OCI-LY1 (cell line): ENCODE results near the gene KIF21A.

Source experiments
- H2AFZ ChIP-seq: fragments of 200-600 bp; sonication (generic), shearing (Covaris generic); 2 replicates; pipeline ENCODE4 v1.6.0; 2014; ENCODE audit warnings: antibody characterized with exemption, mild to moderate bottlenecking, low read length
- H3F3A ChIP-seq: fragments of 200-600 bp; sonication (generic), shearing (Covaris generic); 2 replicates; pipeline ENCODE4 v1.6.0; 2014; ENCODE audit warnings: mild to moderate bottlenecking, antibody characterized with exemption, low read length, moderate library complexity; ENCODE audit not compliant: insufficient read depth
- H3K27ac ChIP-seq: fragments of 200-600 bp; sonication (generic); 2 replicates; pipeline ENCODE4 v1.5.1; 2014; ENCODE audit warnings: low read length, mixed run types, mild to moderate bottlenecking, low read depth; ENCODE audit not compliant: poor library complexity, severe bottlenecking
- H3K27me3 ChIP-seq: fragments of 200-600 bp; sonication (generic); 2 replicates; pipeline ENCODE4 v1.6.0; 2014; ENCODE audit warnings: antibody characterized with exemption, mild to moderate bottlenecking, low read length, moderate library complexity; ENCODE audit not compliant: insufficient read depth
- H3K36me3 ChIP-seq: fragments of 200-600 bp; sonication (generic); 2 replicates; pipeline ENCODE4 v1.6.1; 2014; ENCODE audit warnings: mild to moderate bottlenecking, antibody characterized with exemption, low read length, moderate library complexity, mixed read lengths; ENCODE audit not compliant: insufficient read depth
- H3K4me1 ChIP-seq: fragments of 200-600 bp; sonication (generic); 2 replicates; pipeline ENCODE4 v1.5.1; 2014; ENCODE audit warnings: mild to moderate bottlenecking, low read length, moderate library complexity; ENCODE audit not compliant: insufficient read depth, severe bottlenecking
- H3K4me2 ChIP-seq: fragments of 200-600 bp; sonication (generic), shearing (Covaris generic); 2 replicates; pipeline ENCODE4 v1.6.1; 2014; ENCODE audit warnings: low read length
- H3K4me3 ChIP-seq: fragments of 200-600 bp; sonication (generic); 2 replicates; pipeline ENCODE4 v1.5.1; 2014; ENCODE audit warnings: low read length, low read depth, mild to moderate bottlenecking, mixed read lengths; ENCODE audit not compliant: poor library complexity, severe bottlenecking
- H3K79me2 ChIP-seq: fragments of 200-600 bp; shearing (Covaris generic); 2 replicates; pipeline ENCODE4 v1.6.1; 2016; ENCODE audit warnings: mixed run types, low read length, mixed read lengths; ENCODE audit not compliant: insufficient read depth
- H3K9ac ChIP-seq: fragments of 200-600 bp; sonication (generic), shearing (Covaris generic); 2 replicates; pipeline ENCODE4 v1.6.1; 2014; ENCODE audit warnings: mild to moderate bottlenecking, low read length, mixed read lengths
- H3K9me2 ChIP-seq: fragments of 200-600 bp; sonication (generic), shearing (Covaris generic); 2 replicates; pipeline ENCODE4 v1.6.1; 2014; ENCODE audit warnings: low read depth, mild to moderate bottlenecking, low read length, mixed read lengths
- H3K9me3 ChIP-seq: fragments of 200-600 bp; shearing (Covaris generic); 2 replicates; pipeline ENCODE4 v1.6.1; 2014; ENCODE audit warnings: low read length, mixed read lengths
- H4K20me1 ChIP-seq: fragments of 200-600 bp; sonication (generic), shearing (Covaris generic); 2 replicates; pipeline ENCODE4 v1.6.0; 2016; ENCODE audit warnings: mild to moderate bottlenecking, low read length; ENCODE audit not compliant: insufficient read depth
- EZH2 ChIP-seq: fragments of 200-600 bp; sonication (generic), shearing (Covaris generic); IDR thresholded peaks from 2 replicates; pipeline ENCODE4 v1.8.0; 2017; ENCODE audit warnings: borderline replicate concordance, mixed run types, mild to moderate bottlenecking, antibody characterized with exemption, low read length, moderate library complexity, mixed read lengths
- TF ChIP-seq, protein P1 (sequence below): fragments of 200-600 bp; sonication (generic), shearing (Covaris generic); IDR thresholded peaks from 2 replicates; pipeline ENCODE4 v1.5.1; 2017; ENCODE audit warnings: mild to moderate bottlenecking, antibody characterized with exemption, low read length, moderate library complexity, mixed read lengths

Gene KIF21A

DNA sequence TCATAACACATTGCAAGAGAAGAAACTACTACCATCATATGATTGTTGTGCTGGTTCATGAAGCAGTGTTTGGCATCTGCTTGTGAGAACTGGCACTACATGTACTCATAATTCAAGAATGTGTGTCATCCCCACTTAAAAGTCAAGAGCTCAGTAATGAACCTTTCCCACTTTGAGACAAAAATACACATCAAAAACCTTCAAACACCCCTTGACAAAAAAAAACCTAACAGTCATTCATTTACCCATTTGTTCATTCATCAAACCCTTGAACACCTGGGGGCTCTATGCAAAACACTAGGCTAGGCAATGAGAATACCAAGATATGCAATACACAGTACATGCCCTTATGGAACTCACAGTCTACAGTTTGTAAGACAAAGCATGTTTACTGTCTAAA lies 40.0 kb downstream of the KIF21A start:
- H3K4me2 ChIP-seq = no peak overlapping the region
- H3K9ac ChIP-seq = no peak overlapping the region
- no peaks in the 10 kb centered on the region for H4K20me1 ChIP-seq

DNA sequence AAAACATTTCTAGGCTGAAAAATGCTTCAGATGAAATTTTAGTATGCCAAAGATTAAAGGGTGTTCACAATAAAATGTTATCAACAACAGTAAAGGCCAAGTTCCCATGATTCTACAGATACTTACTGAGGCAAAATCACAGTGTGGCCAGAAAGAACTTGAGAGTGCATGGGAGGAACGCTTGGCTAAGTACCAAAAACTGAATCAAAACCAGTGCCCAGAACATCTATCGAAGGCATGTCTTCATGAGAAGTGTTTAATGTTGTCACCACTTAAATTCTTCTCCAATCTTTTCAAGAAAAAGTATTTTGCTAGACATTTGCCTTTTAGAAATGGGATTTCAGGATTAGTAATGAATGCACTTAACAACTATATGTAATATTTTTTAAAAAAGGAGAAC lies 41.5 kb downstream of the KIF21A start:
- H3K9me3 ChIP-seq = no peaks in the 10 kb centered on the region
- H3K4me1 ChIP-seq = peaks cover 39% of the 10 kb centered on the region
- TF ChIP-seq, protein P1, sequence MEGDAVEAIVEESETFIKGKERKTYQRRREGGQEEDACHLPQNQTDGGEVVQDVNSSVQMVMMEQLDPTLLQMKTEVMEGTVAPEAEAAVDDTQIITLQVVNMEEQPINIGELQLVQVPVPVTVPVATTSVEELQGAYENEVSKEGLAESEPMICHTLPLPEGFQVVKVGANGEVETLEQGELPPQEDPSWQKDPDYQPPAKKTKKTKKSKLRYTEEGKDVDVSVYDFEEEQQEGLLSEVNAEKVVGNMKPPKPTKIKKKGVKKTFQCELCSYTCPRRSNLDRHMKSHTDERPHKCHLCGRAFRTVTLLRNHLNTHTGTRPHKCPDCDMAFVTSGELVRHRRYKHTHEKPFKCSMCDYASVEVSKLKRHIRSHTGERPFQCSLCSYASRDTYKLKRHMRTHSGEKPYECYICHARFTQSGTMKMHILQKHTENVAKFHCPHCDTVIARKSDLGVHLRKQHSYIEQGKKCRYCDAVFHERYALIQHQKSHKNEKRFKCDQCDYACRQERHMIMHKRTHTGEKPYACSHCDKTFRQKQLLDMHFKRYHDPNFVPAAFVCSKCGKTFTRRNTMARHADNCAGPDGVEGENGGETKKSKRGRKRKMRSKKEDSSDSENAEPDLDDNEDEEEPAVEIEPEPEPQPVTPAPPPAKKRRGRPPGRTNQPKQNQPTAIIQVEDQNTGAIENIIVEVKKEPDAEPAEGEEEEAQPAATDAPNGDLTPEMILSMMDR = no peak
- no peak for TF ChIP-seq EZH2
- no peak overlapping the region for H2AFZ ChIP-seq
- H3F3A ChIP-seq = no peaks in the 10 kb centered on the region
- H3K9ac ChIP-seq = no peak overlapping the region
- H3K36me3 ChIP-seq = no peaks in the 10 kb centered on the region
- no peak overlapping the region for H3K4me3 ChIP-seq
- H4K20me1 ChIP-seq = no peaks in the 10 kb centered on the region
- H3K4me2 ChIP-seq = no peak overlapping the region
- H3K79me2 ChIP-seq = peaks cover 6% of the 10 kb centered on the region; the same call in 1 of the 2 replicates
- H3K27ac ChIP-seq = no peak overlapping the region
- no peaks in the 10 kb centered on the region for H3K27me3 ChIP-seq
- H3K9me2 ChIP-seq = no peaks in the 10 kb centered on the region

More for the DNA sequence above, 40.0 kb downstream of the KIF21A start:
- Histone ChIP-seq H3K27ac (peak overlapping the region; percentile 53), H3K4me1 (peaks cover 48% of the 10 kb centered on the region), H3F3A (no peaks in the 10 kb centered on the region), H3K9me2 (no peaks in the 10 kb centered on the region), H2AFZ (no peak overlapping the region), H3K27me3 (no peaks in the 10 kb centered on the region), H3K9me3 (no peaks in the 10 kb centered on the region), H3K36me3 (no peaks in the 10 kb centered on the region), H3K4me3 (no peak overlapping the region), H3K79me2 (peaks cover 4% of the 10 kb centered on the region; the same call in 1 of the 2 replicates)
- TF ChIP-seq, protein P1 = no peak
- TF ChIP-seq EZH2 = no peak

GRCh38 chr12:39395866-39396265 lies 47.1 kb downstream of the KIF21A start:
- Histone ChIP-seq H3K79me2 (0 out of 2 replicates have a peak, but pooled peaks cover 4% of the 10 kb centered on the region), H4K20me1 (no peaks in the 10 kb centered on the region), H3K4me3 (no peak overlapping the region), H3K4me2 (no peak overlapping the region), H3K27me3 (no peaks in the 10 kb centered on the region), H3K9me2 (no peaks in the 10 kb centered on the region), H3K9ac (no peak overlapping the region), H3K9me3 (no peaks in the 10 kb centered on the region), H3K27ac (no peak overlapping the region), H2AFZ (no peak overlapping the region), H3K36me3 (no peaks in the 10 kb centered on the region), H3K4me1 (no peaks in the 10 kb centered on the region), H3F3A (no peaks in the 10 kb centered on the region)
- no peak for TF ChIP-seq EZH2
- TF ChIP-seq, protein P1 = no peak
